ENCODE data around the gene ATIC.

Gene ATIC

GRCh38 chr2:215378045-215378444, 66.2 kb downstream of the ATIC start:
- DNase-seq = no peak

DNA sequence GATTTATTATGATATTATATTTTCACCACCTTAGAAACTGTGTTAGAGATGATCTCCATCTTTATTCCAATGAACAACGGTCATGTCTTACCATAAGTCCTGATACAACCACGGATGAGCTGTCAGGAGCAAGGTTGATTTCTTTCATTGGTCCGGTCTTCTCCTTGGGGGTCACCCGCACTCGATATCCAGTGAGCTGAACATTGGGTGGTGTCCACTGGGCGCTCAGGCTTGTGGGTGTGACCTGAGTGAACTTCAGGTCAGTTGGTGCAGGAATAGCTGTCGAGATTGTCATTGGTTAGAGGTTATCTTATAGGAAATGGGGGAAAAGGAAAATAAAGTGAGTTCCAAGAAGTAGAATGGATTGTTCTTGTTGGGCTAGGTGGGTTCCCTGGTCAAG, 67.2 kb downstream of the ATIC start:
- DNase-seq = no peak

DNA sequence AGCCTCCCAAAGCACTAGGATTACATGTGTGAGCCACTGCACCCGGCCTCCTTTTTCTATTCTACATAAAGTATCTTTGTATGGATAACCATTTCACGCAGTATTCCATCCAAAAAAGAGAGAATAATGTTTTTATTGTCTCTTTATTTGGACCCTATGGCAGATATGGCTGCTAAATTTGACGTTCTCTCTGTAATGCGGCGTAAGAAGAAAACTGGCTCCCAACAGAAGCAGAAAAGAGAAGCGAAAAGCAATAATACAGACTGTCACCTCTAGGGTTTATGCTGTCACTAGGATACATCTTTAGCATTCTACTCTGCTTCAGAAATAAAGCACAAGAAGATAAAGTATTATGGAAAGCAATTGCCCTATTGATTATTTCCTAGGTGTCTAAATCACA, 68.1 kb downstream of the ATIC start:
- no peak for DNase-seq

- DNase-seq = no peak
Observed at GRCh38 chr2:215380699-215381098, 68.8 kb downstream of the ATIC start.

DNA sequence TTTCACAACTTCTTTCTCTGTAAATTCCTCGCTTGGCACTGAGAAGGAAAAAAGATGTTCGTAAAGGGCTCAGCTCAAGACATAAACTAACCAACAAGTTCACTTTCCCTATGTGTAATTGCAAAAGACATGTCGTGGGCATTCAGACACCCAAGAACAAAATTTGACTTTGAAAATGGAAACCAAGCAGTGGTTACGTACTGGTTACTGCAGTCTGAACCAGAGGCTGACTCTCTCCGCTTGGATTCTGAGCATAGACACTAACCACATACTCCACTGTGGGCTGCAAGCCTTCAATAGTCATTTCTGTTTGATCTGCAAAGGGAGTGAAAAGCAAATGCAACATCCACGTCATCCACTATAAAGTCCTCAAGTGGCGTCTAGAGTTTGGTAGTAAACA, 70.2 kb downstream of the ATIC start:
- no peak for DNase-seq

DNA sequence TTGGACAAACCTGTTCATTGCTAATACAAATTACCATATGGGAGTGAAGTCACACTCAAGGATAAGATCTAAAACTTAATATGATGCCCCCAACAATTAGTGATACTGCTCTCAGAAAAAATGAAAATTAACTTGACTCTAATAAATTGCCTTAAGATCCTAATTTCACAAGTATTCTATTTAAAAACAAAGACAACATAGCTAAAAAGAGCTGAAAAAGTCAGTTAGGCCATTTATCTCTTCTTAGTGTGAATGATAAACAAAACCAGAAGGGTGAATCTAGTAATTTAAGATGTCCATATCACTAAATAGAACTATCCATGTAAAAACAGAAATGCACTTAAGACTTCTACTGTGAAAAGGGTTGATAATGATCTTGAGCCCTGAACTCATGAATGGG, 70.6 kb downstream of the ATIC start:
- no peak for DNase-seq

GRCh38 chr2:215383652-215384279, 71.9 kb downstream of the ATIC start:
- no peak for DNase-seq

- no peak for DNase-seq
Observed at GRCh38 chr2:215384710-215385109, 72.9 kb downstream of the ATIC start.

- DNase-seq = no peak
Observed at GRCh38 chr2:215386566-215386965, 74.7 kb downstream of the ATIC start.

DNA sequence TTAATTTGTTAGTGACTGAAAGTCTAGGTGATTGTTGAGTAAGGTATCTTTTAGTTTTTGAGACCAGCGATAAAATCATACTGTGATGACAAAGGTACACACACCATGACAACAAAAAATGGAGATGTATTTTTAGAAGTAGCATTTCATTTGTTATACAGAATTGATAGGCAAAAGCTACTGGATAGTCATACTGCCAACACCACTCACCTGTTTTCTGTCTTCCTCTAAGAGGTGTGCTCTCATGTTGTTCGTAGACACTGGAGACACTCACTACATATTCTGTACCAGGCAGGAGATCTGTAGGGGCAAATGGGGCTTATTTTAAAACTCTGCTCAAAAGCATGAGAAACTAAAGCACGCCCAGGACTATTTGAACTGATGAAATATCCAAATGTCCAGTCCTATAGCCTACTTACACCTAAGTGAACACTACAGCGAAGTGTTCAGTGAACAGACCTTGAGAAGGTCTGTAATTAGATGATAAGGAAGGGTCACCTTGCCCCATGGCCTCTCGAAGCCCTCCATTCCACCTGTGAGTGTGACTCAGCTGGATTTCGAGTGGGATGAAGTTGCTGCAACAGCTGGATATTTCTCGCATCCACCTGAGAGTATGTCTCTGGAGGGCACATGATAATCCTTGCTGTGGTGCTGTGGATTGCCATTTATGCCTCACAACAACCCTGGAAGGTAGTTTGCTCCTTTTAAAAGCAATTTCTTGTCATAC, 76.3 kb downstream of the ATIC start:
- no peak for DNase-seq

DNA sequence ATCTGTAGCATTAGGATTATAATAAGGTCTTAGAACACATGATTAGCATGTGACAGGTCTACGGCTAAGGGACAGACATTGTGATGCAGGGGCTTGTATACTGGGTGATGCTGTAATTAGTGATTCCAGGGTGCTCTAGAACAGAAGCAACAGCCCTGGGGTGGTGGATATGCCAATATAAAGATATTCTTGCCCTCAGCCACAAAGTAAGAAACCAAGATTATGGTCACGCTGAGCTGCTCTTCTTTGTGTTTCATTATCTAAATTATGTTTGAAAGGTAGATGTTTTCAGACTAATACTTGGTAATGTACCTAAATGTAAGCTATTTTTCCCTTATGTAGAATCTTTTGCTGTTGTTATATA, 78.7 kb downstream of the ATIC start:
- no peak for DNase-seq

DNA sequence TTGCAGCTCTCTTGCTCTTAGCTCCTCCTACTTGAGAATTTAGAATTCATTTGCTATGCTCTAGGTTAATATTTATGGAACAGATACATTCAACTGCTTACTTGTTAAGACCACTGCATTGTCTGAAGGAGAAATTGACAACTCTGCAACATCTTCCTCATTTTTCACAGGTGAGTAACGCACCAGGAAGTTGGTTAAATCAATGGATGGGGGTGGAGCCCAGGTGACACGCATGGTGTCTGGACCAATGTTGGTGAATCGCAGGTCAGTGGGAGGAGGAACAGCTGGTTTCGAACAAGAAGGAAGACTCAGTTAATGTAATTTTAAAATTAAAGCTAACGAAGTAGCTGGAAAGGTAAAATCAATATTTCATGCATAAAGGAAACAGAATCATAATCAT, 79.7 kb downstream of the ATIC start:
- DNase-seq = no peak

- DNase-seq = no peak
Observed at GRCh38 chr2:215392164-215392563, 80.3 kb downstream of the ATIC start.

DNA sequence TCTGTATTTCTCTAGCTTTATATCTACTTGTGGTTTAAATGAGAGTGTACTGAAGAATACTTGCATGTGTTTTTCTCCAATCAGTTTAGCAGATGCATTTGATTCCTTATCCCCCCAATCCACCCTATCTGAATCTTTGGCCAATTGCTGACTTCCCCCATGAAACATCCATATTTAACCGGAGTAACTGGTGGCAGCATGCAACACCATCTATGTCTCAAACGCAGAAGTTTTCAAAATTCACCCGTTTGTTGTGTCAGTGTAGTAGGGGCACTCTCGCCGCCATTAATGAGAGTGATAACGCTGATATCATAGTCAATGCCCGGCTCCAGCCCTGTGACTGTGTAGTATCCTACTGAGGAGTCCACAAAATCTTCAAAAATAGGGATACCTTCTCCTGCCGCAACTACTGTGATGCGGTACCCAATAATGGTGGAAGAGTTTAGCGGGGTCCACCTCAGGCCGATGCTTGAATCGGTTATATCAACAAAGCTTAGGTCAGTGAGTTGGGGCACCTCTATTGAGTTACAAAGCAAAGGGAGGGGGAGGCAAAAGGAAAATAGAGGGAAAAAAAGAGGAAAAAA, 80.9 kb downstream of the ATIC start:
- no peak for DNase-seq

DNA sequence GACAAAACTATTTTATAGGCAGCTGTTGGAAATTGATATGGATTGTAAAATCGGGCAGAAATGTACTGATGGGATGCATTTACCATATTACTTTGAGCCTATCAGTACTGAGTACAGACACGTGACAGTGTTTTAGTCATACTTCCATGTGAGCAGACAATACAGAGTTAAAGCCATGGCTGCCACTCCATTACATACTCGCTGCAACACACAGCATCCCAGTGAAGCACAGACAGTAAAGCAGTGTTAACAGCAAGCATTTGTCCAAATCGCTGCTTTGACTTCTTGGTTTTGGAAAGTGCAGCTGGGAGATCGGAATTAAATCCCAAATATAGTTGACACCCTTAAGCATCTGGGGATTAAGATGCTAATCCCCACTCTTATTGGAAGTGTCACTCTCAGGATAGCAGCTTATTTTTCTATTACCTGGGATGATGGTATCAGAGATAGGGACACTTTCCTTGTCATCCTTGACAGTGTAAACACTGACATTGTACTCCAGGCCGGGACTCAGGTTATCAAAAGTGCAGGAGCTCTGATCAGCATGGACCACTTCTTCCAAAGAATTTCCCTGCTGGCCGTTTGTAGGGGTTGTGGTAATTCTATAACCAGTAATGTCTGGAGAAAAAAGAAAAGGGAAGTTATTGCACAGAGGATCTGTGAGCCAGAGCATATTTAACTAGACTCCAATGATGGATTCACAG, 82.4 kb downstream of the ATIC start:
- no peak for DNase-seq

GRCh38 chr2:215395687-215396460, 84.0 kb downstream of the ATIC start:
- no peak for DNase-seq

DNA sequence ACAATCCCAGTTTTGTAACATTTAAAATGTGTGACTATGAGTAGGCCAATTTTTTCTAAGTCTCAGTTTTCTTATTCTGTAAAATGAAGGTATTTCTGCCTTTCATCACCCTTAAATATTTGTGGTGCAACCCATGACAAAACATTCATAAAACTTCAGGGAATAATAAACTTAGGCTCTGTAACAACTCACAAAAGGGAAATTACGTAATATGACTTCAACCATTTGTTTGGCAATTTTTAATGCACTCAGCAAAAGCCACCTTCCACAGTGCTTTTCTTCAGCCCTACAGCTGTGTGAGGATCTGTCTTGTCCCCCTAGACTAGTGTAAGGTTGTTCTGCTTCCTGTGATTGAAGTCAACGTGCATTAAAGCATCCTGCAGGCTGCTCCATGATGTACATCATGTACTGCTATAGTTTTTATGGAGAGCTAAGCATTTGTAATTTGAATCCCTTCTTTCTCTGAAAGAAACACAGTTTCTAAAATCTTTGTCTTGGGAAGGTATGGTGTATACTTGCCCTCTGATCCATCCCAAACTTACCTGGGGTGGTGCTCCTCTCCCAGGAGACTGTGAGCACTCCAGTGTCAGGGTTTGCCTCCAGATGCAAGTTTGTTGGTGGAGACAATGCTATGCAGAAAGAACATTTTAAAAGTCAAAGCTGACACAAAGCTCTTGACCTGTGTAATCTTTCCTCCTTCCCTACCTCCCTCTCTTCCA, 84.9 kb downstream of the ATIC start:
- no peak for DNase-seq

DNA sequence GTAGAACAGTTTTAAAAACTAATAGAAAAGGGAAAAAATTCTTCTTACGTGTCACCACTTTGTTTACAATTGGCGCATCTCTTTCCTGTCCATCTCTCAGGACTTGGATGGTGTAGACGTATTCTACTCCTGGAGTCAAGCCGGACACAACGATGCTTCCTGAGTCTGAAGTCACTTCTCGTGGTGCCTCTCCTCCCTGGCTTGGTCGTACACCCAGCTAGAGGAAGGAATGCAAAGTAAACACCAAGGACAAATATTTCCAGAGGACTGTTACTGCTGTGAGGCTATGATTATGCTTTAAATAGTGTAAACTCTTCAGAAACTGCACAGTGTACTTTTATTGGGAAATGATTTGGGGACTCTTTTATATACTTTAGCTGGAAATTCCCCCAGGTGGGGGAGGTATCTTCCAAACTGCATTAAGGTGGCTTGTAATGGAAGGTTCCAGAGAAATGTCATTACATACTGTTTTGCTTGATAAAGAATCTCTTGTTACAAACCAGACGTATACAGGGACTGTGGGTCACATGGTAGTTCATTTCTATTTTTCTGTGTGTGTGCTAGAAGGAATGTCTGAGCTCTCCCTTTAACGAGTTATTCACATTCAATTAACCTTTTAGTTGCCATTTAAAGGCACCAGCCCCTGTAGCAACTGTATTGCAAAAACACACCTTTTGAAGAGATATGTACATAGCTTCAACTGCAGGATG, 85.9 kb downstream of the ATIC start:
- no peak for DNase-seq

- DNase-seq = no peak
Observed at GRCh38 chr2:215399067-215399716, 87.3 kb downstream of the ATIC start.
